ENCODE data around the gene GMIP.

The GMIP gene

DNA sequence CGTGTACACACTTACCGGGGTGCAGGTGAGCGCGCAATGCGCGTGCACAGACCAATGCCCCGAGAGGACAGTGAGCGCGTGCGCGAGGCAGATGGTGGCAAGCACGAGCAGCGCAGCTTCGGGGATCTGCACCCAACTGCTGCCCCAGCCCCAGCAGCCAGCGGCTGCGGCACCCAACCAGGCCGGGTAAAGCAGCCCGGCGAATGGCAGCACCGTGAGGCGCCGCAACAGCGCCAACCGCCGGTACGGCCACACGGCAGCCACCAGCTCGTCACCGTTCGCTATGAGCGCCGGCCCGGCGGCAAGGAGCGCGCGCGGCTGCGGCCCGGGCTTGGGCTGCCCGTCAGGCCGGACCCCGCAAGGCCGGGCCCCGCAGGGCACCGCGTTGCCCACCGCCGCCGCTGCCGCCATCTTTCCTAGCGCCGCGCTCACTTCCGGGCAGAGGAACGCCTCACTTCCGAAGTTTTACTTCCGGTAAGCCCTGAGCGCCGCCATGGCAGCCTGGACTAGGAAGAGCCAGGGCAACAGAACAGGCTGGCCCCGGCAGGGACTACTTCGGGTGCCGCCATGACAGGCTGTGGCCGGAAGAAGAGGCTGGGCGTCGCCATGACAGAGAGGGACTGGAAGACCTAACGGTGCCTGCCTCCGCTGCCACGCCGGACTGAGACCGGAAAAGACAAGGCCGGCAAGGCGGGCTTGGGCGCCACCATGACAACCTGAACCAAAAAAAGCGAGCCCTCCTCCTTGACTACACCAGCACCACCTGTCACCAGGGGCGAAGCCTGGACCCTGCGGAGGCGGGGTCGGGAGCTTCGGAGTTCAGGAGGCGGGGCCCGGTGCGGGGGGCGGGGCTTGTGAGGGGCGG lies 20.0 kb upstream of the GMIP start, which contains the start of gene ATP13A1:
Gene ATP13A1, minus strand, starts transcription at position 421 of the 865 bp plus-strand sequence. Its CDS starts 10 bp downstream, at position 411.
- DNase-seq (ENCODE audit: low read depth, low spot score) = peak; percentile 78
- ChIA-PET CTCF (interaction anchor here (0.6 to 7.4 kb wide), 4 partner anchors 10 to 131 kb away, joined by 3 to 41 read pairs (median 10); partner anchors contain the start of gene GMIP), POLR2A (interaction anchor here (0.7 kb wide), 1 partner anchor 202 kb away, joined by 3 read pairs; the partner anchor contains the start of gene ZNF253)
- H3K4me3 ChIP-seq (ENCODE audit: low read depth, low read length) = peak within 1 kb of the TSS; percentile 99
- TF ChIP-seq, protein P1, sequence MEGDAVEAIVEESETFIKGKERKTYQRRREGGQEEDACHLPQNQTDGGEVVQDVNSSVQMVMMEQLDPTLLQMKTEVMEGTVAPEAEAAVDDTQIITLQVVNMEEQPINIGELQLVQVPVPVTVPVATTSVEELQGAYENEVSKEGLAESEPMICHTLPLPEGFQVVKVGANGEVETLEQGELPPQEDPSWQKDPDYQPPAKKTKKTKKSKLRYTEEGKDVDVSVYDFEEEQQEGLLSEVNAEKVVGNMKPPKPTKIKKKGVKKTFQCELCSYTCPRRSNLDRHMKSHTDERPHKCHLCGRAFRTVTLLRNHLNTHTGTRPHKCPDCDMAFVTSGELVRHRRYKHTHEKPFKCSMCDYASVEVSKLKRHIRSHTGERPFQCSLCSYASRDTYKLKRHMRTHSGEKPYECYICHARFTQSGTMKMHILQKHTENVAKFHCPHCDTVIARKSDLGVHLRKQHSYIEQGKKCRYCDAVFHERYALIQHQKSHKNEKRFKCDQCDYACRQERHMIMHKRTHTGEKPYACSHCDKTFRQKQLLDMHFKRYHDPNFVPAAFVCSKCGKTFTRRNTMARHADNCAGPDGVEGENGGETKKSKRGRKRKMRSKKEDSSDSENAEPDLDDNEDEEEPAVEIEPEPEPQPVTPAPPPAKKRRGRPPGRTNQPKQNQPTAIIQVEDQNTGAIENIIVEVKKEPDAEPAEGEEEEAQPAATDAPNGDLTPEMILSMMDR (IDR thresholded peaks at IDR 0.05; ENCODE audit: insufficient read depth, low read length, missing control alignments) = peak; percentile 17

DNA sequence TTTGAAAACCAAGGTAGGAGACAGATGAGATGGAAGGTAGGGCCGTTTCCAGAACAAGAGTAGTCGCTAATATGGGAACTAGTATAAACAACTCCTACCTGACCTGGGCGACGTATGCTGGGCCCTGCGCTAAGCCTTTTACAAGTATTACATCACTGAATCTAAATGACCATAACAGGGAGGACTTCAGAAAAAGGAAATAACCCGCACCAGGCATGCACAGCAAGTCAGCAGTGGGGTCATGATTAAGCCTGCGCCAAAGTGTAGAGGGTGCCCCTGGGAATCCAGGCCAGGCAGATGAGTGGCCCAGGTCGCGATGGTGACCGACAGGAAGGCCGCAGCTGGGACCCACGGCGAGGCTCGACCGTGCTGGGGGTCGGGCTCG lies 19.4 kb upstream of the GMIP start:
- ChIA-PET CTCF (interaction anchor here (0.6 to 7.4 kb wide), 4 partner anchors 9 to 131 kb away, joined by 3 to 41 read pairs (median 10); partner anchors contain the start of gene GMIP), POLR2A (no interaction called here)
- no peak for DNase-seq (ENCODE audit: low read depth, low spot score)
- TF ChIP-seq, protein P1 (IDR thresholded peaks at IDR 0.05; ENCODE audit: insufficient read depth, low read length, missing control alignments) = no peak
- peak overlapping the region; percentile 99 for H3K4me3 ChIP-seq (ENCODE audit: low read depth, low read length)

DNA sequence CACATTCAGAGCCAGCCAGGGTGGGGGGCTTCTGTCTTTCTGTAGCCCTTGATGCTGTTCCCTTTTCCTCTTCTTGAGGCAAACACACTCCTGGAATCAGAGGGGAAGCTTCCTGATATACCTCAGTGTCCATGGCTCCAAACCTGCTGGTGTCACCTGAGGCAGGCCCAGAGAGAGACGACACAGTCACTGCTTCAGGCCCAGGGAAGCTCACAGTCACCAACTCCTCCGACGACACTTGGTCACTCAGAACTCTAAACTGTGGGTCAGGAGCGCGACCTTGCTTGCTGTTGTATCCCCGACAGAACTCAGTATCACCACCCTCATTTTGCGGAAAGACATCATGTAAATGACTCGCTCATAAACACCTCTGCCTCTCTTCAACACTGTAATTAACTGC lies 18.9 kb upstream of the GMIP start:
- CTCF ChIA-PET = interaction anchor here (0.9 to 7.4 kb wide), 3 partner anchors 11 to 130 kb away, joined by 3 to 41 read pairs (median 14); partner anchors contain the start of gene GMIP
- no peak for DNase-seq (ENCODE audit: low read depth, low spot score)
- peak overlapping the region; percentile 99 for H3K4me3 ChIP-seq (ENCODE audit: low read depth, low read length)
- TF ChIP-seq, protein P1 (IDR thresholded peaks at IDR 0.05; ENCODE audit: insufficient read depth, low read length, missing control alignments) = no peak
- POLR2A ChIA-PET = no interaction called here

DNA sequence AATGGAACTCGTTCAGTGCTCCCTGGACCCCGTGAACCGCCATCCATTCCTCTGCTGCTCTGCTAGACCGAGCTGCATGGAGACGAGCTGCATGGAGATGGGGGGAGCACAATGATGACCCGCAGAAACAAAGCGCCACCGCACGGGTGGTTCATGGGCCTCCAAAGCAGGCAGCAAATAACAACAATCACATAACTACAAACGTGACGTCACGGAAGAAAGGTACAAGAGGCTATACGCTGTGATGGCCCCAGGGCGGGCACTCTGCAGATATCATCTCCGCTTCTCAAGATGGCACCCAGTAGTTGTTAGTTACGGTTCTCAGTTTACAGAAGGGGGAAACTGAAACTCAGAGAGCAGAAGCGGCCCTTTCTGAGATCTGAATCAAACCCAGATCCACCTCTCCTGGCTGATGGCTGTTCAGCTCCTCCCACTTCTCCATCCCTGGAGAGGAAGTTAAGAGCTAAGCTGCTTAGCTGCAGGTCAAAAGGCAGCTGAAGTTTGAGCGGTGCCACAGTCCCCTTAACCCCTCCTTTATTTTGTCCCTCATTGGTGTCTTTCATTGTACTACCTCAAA lies 18.3 kb upstream of the GMIP start:
- ChIA-PET POLR2A (no interaction called here), CTCF (interaction anchor here (0.9 to 7.4 kb wide), 3 partner anchors 10 to 130 kb away, joined by 3 to 41 read pairs (median 14); partner anchors contain the start of gene GMIP)
- TF ChIP-seq, protein P1 (IDR thresholded peaks at IDR 0.05; ENCODE audit: insufficient read depth, low read length, missing control alignments) = no peak
- DNase-seq (ENCODE audit: low read depth, low spot score) = no peak
- no peak overlapping the region; the same call in 1 of the 2 replicates for H3K4me3 ChIP-seq (ENCODE audit: low read depth, low read length)

DNA sequence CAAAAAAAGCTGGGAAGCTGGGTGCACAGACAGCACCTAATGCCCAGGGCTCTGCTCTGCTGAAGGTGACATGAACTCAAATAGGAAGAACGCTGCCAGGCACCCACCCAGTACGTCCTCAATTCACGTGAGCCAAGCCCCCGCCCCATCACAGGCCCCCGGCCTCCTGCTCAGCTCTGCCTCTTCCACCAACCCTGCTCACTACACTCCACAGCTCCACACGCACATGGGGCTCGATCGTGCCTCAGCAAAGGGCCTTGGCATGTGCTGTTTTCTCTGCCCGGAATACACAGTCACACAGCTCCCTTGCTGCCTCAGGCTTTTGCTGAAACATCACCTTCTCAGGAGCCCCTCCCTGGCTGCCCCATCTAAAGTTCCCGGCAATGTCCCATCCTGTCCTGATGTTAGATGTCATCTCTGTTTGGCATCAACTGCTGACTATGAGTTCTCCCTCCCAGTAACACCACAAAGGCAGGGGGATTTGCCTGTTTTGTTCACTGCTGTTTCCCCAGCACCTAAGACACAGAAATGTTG lies 17.8 kb upstream of the GMIP start:
- TF ChIP-seq, protein P1 (IDR thresholded peaks at IDR 0.05; ENCODE audit: insufficient read depth, low read length, missing control alignments) = no peak
- CTCF ChIA-PET = interaction anchor here (1.8 to 7.4 kb wide), 2 partner anchors 17 to 129 kb away, joined by 14 to 41 read pairs; partner anchors contain the start of gene GMIP
- POLR2A ChIA-PET = no interaction called here
- no peak for DNase-seq (ENCODE audit: low read depth, low spot score)
- no peak overlapping the region for H3K4me3 ChIP-seq (ENCODE audit: low read depth, low read length)
